Neural progenitor cell (in vitro differentiated cells): Measurements from ENCODE around the gene UCN2.

ENCODE experiments used
- CTCF ChIP-seq: fragments of 200-600 bp; sonication (generic); IDR thresholded peaks from 2 replicates; pipeline ENCODE4 v1.5.1; 2017; ENCODE audit warnings: antibody characterized with exemption, mild to moderate bottlenecking
- EZH2 ChIP-seq: fragments of 200-600 bp; sonication (generic); IDR thresholded peaks from 2 replicates; pipeline ENCODE4 v1.6.1; 2017; ENCODE audit warnings: antibody characterized with exemption, mild to moderate bottlenecking, moderate library complexity
- EZH2phosphoT487 ChIP-seq: fragments of 200-600 bp; sonication (generic); IDR thresholded peaks from 2 replicates; pipeline ENCODE4 v1.6.1; 2017; ENCODE audit warnings: antibody characterized with exemption

GRCh38 chr3:48565591-48566400, 2.2 kb upstream of the UCN2 start:
- no peak for TF ChIP-seq CTCF
- TF ChIP-seq EZH2phosphoT487: no peak
- no peak for TF ChIP-seq EZH2
